B cell (primary cell): ENCODE results near the gene MSH5. TPM values are rescaled to one million over a fixed set of nuclear protein-coding genes. Genes with fewer than 3 reads are reported as not detected.

Source experiments
- ATAC-seq: fragments of 200-7000 bp; cut with Tn5 transposase; one replicate; pipeline ENCODE4 v1.10.0; 2021; ENCODE audit warnings: low read depth, mild to moderate bottlenecking, moderate number of reproducible peaks, moderate library complexity
- CTCF ChIA-PET: fragments of 350-600 bp; sonication (Branson Sonifier 250); formaldehyde crosslinking; loops from one replicate; lab custom pipeline; 2021; ENCODE audit warnings: antibody characterized with exemption, inconsistent platforms; lab: Charles Lee
- POLR2A ChIA-PET: fragments of 350-600 bp; sonication (Branson Sonifier 250); formaldehyde crosslinking; loops from one replicate; lab custom pipeline; 2021; ENCODE audit warnings: antibody characterized with exemption; lab: Charles Lee
- DNase-seq: peaks from one replicate; pipeline ENCODE4 v3.0.0; 2013
- H2AFZ ChIP-seq: 2 replicates; pipeline ENCODE4 v1.6.1; 2012; ENCODE audit warnings: mild to moderate bottlenecking, low read depth, low read length; ENCODE audit not compliant: insufficient read depth, poor library complexity, severe bottlenecking
- H3K27ac ChIP-seq, 2 donors: 1 replicate in 1 of 2; 2 replicates in 1 of 2; pipeline ENCODE4 v1.5.1; 2012 to 2013; ENCODE audit warnings: low read length in 2 of 2, mild to moderate bottlenecking in 2 of 2, moderate library complexity in 1 of 2
- H3K27me3 ChIP-seq, 4 experiments: fragments of 200-600 bp in 1 of 4; sonication (generic) in 1 of 4; replicated peaks in 1 of 4; 1 replicate in 2 of 4; 2 replicates in 2 of 4; pipeline versions ENCODE4 v1.6.1 to v1.7.0; 2013 to 2016; ENCODE audit warnings: low read length in 3 of 4, mild to moderate bottlenecking in 2 of 4, mixed read lengths in 1 of 4, moderate library complexity in 1 of 4; ENCODE audit not compliant: insufficient read depth in 4 of 4, control insufficient read depth in 3 of 4; ENCODE audit errors: control extremely low read depth in 1 of 4
- H3K36me3 ChIP-seq, 2 experiments: replicated peaks in 1 of 2; 1 replicate in 1 of 2; 2 replicates in 1 of 2; pipeline versions ENCODE4 v1.6.1 to v1.7.1; 2013; ENCODE audit warnings: low read length in 1 of 2; ENCODE audit not compliant: insufficient read depth in 2 of 2, control insufficient read depth in 1 of 2; ENCODE audit errors: control extremely low read depth in 1 of 2, extremely low read depth in 1 of 2
- H3K4me1 ChIP-seq, 2 donors: fragments of 200-600 bp in 1 of 2; sonication (generic) in 1 of 2; 1 replicate in 1 of 2; 2 replicates in 1 of 2; pipeline versions ENCODE4 v1.5.1 to v1.6.1; 2013 to 2017; ENCODE audit warnings: low read length in 2 of 2; ENCODE audit not compliant: control insufficient read depth in 2 of 2, insufficient read depth in 2 of 2
- H3K4me2 ChIP-seq: replicated peaks from 2 replicates; pipeline ENCODE3; 2012; ENCODE audit warnings: mild to moderate bottlenecking, low read depth, low read length; ENCODE audit not compliant: poor library complexity, severe bottlenecking
- H3K4me3 ChIP-seq, 5 experiments: fragments of 200-600 bp in 1 of 5; sonication (generic) in 1 of 5; 1 replicate in 3 of 5; 2 replicates in 2 of 5; pipeline versions ENCODE4 v1.5.1 to v1.7.0; 2011 to 2016; ENCODE audit warnings: low read length in 4 of 5, mild to moderate bottlenecking in 4 of 5, low read depth in 2 of 5, control low read depth in 1 of 5, moderate library complexity in 1 of 5; ENCODE audit not compliant: insufficient read depth in 1 of 5; ENCODE audit errors: control extremely low read depth in 1 of 5, extremely low read depth in 1 of 5
- H3K79me2 ChIP-seq: fragments of 200-600 bp; sonication (generic); one replicate; pipeline ENCODE4 v1.6.0; 2016; ENCODE audit warnings: low read length; ENCODE audit not compliant: control insufficient read depth, insufficient read depth
- H3K9ac ChIP-seq: fragments of 200-600 bp; sonication (generic); 2 replicates; pipeline ENCODE4 v1.6.1; 2017; ENCODE audit warnings: mild to moderate bottlenecking, low read length, moderate library complexity
- H3K9me3 ChIP-seq, 3 donors: one replicate each; pipeline versions ENCODE4 v1.6.1 to v1.7.1; 2013; ENCODE audit warnings: low read length in 2 of 3; ENCODE audit not compliant: control insufficient read depth in 2 of 3, insufficient read depth in 1 of 3; ENCODE audit errors: control extremely low read depth in 1 of 3
- H4K20me1 ChIP-seq: 2 replicates; pipeline ENCODE4 v1.6.0; 2012; ENCODE audit warnings: mild to moderate bottlenecking, low read length; ENCODE audit not compliant: insufficient read depth, control insufficient read depth, poor library complexity, severe bottlenecking
- H3K27ac Mint-ChIP-seq: one replicate; pipeline ENCODE4 v1.8.0; 2021; ENCODE audit warnings: mixed read lengths
- H3K27me3 Mint-ChIP-seq: one replicate; pipeline ENCODE4 v1.8.0; 2021; ENCODE audit warnings: mixed read lengths
- H3K4me1 Mint-ChIP-seq: one replicate; pipeline ENCODE4 v1.8.0; 2021; ENCODE audit warnings: mixed read lengths
- H3K4me3 Mint-ChIP-seq: one replicate; pipeline ENCODE4 v1.8.0; 2021; ENCODE audit warnings: mixed read lengths
- H3K9me3 Mint-ChIP-seq: one replicate; pipeline ENCODE4 v1.8.0; 2022; ENCODE audit warnings: mixed read lengths; ENCODE audit not compliant: insufficient read depth
- CTCF ChIP-seq: fragments of 200-600 bp; IDR thresholded peaks from one replicate; pipeline ENCODE4 v1.8.0; 2022; ENCODE audit warnings: antibody characterized with exemption, mild to moderate bottlenecking
- EZH2 ChIP-seq: IDR thresholded peaks from 2 replicates; pipeline ENCODE4 v1.6.1; 2012; ENCODE audit warnings: borderline replicate concordance, low read depth, mild to moderate bottlenecking, moderate library complexity, low read length; ENCODE audit not compliant: insufficient read depth, poor library complexity, severe bottlenecking
- WGBS: methylation state at CpG from one replicate; pipeline ENCODE4 v1.1.5; 2013; ENCODE audit warnings: missing lambda C conversion rate; ENCODE audit not compliant: insufficient coverage; 5-methylcytosine and 5-hydroxymethylcytosine counted together
- intact Hi-C: fragments of 100-400 bp; cut with micrococcal nuclease; formaldehyde crosslinking; loops from one replicate; pipeline ENCODE4 v1.10.0; 2022
- polyA plus RNA-seq: library from polyadenylated mRNA; depleted of rRNA; stranded (reverse); fragments of >200 nt; gene quantifications from 2 replicates; pipeline ENCODE4 v1.2.3, GENCODE V29; 2012
- small RNA-seq: library from RNA; depleted of rRNA; stranded (forward); fragments of <200 nt; gene quantifications from one replicate; pipeline ENCODE3, GENCODE V24; 2012; ENCODE audit warnings: low replicate concordance, low read depth; ENCODE audit not compliant: insufficient read length
- total RNA-seq, 2 donors: library from RNA; stranded (reverse); fragments of 120-200 nt in 1 of 2; gene quantifications; 1 replicate in 1 of 2; 2 replicates in 1 of 2; pipeline versions ENCODE4 v1.2.3 to v1.2.4, GENCODE V29; 2013 to 2022

MSH5 gene
- total and polyA plus RNA-seq, 2 donors (not counting 1 experiment from before 2014, with no cell fraction given): 49.9 to 51.6 TPM

DNA sequence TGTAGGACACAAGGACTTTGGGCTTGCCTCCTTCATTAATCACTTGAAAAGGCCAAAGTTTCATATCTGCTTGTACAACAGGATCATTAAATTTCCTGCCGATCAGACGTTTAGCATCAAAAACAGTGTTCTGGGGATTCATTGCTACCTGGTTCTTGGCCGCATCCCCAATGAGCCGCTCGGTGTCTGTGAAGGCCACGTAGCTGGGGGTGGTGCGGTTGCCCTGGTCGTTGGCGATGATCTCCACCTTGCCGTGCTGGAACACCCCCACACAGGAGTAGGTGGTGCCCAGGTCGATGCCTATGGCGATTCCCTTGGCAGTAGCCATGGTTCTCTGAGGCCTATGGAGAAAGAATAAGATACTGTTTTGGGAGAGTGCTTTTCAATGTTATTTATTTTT is 71.8 kb downstream of the MSH5 start:
- Histone ChIP-seq H3K9me3 (no peaks in the 10 kb centered on the region), H3K4me3 (no peak overlapping the region), H4K20me1 (no peaks in the 10 kb centered on the region), H3K27ac (no peak overlapping the region), H3K9ac (no peak overlapping the region), H3K36me3 (no peaks in the 10 kb centered on the region), H3K4me1 (peaks cover 7 to 21% of the 10 kb centered on the region in 2 donors), H3K4me2 (no peak overlapping the region), H3K27me3 (no peaks in the 10 kb centered on the region), H2AFZ (no peak overlapping the region), H3K79me2 (peaks cover 22% of the 10 kb centered on the region)
- DNase-seq (no peak), ATAC-seq (no peak)
- H3K4me1 Mint-ChIP-seq: peaks cover 19% of the 10 kb centered on the region
- intact Hi-C loops: no loop called here
- H3K9me3 Mint-ChIP-seq: no peaks in the 10 kb centered on the region
- TF ChIP-seq CTCF (no peak), EZH2 (no peak)
- no peak overlapping the region for H3K27ac Mint-ChIP-seq
- no peaks in the 10 kb centered on the region for H3K27me3 Mint-ChIP-seq
- ChIA-PET POLR2A (interaction anchor here (0.6 kb wide), 1 partner anchor 73 kb away, joined by 4 read pairs; no protein-coding TSS in a partner anchor), CTCF (interaction anchor here (1.2 kb wide), 1 partner anchor 19 kb away, joined by 5 read pairs; no protein-coding TSS in a partner anchor)
- WGBS: 100% methylated on average over 11 of the region's 12 CpGs
- no peak overlapping the region for H3K4me3 Mint-ChIP-seq

Small RNA genes within 50 kb of the gene (small RNA-seq; reads per million reads assigned to genes)
- gene LY6G6D (not detected), gene MIR4646 (not detected), gene MSH5-SAPCD1 (not detected), gene RF00019 (not detected), gene RNU6-850P (not detected), gene SAPCD1 (not detected)

Other genes with a start within 250 kb of the MSH5 start
Only the 30 nearest of the 43 such genes appear.
- gene LTB, start 157.6 kb upstream of the MSH5 start, total RNA-seq: 473 and 488 TPM in 2 replicates
- gene LTB, start 157.6 kb upstream of the MSH5 start, polyA plus RNA-seq: 832 and 938 TPM in 2 replicates
- 7.4 and 9.5 TPM in 2 replicates for gene LST1, start 153.7 kb upstream of the MSH5 start, total RNA-seq
- 29.4 and 30.5 TPM in 2 replicates for gene LST1, start 153.7 kb upstream of the MSH5 start, polyA plus RNA-seq
- 24.7 and 28.5 TPM in 2 replicates for gene NCR3, start 147.0 kb upstream of the MSH5 start, total RNA-seq
- gene NCR3, start 147.0 kb upstream of the MSH5 start, polyA plus RNA-seq: 52.2 and 52.5 TPM in 2 replicates
- 1.3 and 1.5 TPM in 2 replicates for gene AIF1, start 124.8 kb upstream of the MSH5 start, total RNA-seq
- gene AIF1, start 124.8 kb upstream of the MSH5 start, polyA plus RNA-seq: 4.7 and 7.5 TPM in 2 replicates
- 265 and 278 TPM in 2 replicates for gene PRRC2A, start 119.3 kb upstream of the MSH5 start, total RNA-seq
- 152 and 153 TPM in 2 replicates for gene PRRC2A, start 119.3 kb upstream of the MSH5 start, polyA plus RNA-seq
- 345 and 348 TPM in 2 replicates for gene BAG6, start 87.3 kb upstream of the MSH5 start, total RNA-seq
- gene BAG6, start 87.3 kb upstream of the MSH5 start, polyA plus RNA-seq: 252 and 276 TPM in 2 replicates
- 2.6 and 3.6 TPM in 2 replicates for gene APOM, start 84.1 kb upstream of the MSH5 start, total RNA-seq
- gene APOM, start 84.1 kb upstream of the MSH5 start, polyA plus RNA-seq: 11.6 and 11.9 TPM in 2 replicates
- gene C6orf47, start 79.2 kb upstream of the MSH5 start, total RNA-seq: 34.0 and 35.1 TPM in 2 replicates
- gene C6orf47, start 79.2 kb upstream of the MSH5 start, polyA plus RNA-seq: 5.8 and 7.6 TPM in 2 replicates
- gene GPANK1, start 75.0 kb upstream of the MSH5 start, total RNA-seq: 24.2 and 24.3 TPM in 2 replicates
- gene GPANK1, start 75.0 kb upstream of the MSH5 start, polyA plus RNA-seq: 18.3 and 22.6 TPM in 2 replicates
- gene CSNK2B, start 73.9 kb upstream of the MSH5 start, total RNA-seq: 141 and 146 TPM in 2 replicates
- 124 and 142 TPM in 2 replicates for gene CSNK2B, start 73.9 kb upstream of the MSH5 start, polyA plus RNA-seq
- 42.3 and 44.2 TPM in 2 replicates for gene LY6G5B, start 70.0 kb upstream of the MSH5 start, total RNA-seq
- gene LY6G5B, start 70.0 kb upstream of the MSH5 start, polyA plus RNA-seq: 25.2 and 28.4 TPM in 2 replicates
- 0.76 and 2.1 TPM in 2 replicates for gene LY6G5C, start 58.9 kb upstream of the MSH5 start, total RNA-seq
- 0.40 and 3.4 TPM in 2 replicates for gene LY6G5C, start 58.9 kb upstream of the MSH5 start, polyA plus RNA-seq
- gene ABHD16A, start 36.7 kb upstream of the MSH5 start, total RNA-seq: 78.3 and 90.3 TPM in 2 replicates
- 97.5 and 97.6 TPM in 2 replicates for gene ABHD16A, start 36.7 kb upstream of the MSH5 start, polyA plus RNA-seq
- gene LY6G6F, start 33.1 kb upstream of the MSH5 start, total RNA-seq: not detected in 2 replicates
- 0.32 TPM in 1 of 2 replicates, not detected in the other for gene LY6G6F, start 33.1 kb upstream of the MSH5 start, polyA plus RNA-seq
- gene LY6G6D, start 24.7 kb upstream of the MSH5 start, total RNA-seq: not detected in 2 replicates
- not detected in 2 replicates for gene LY6G6D, start 24.7 kb upstream of the MSH5 start, polyA plus RNA-seq
- gene LY6G6C, start 18.3 kb upstream of the MSH5 start, total RNA-seq: not detected in 2 replicates
- gene LY6G6C, start 18.3 kb upstream of the MSH5 start, polyA plus RNA-seq: 0.13 and 0.30 TPM in 2 replicates
- gene MPIG6B, start 16.6 kb upstream of the MSH5 start, total RNA-seq: 0.24 and 0.54 TPM in 2 replicates
- gene MPIG6B, start 16.6 kb upstream of the MSH5 start, polyA plus RNA-seq: 1.6 and 4.8 TPM in 2 replicates
- gene DDAH2, start 10.7 kb upstream of the MSH5 start, total RNA-seq: 51.1 and 59.2 TPM in 2 replicates
- gene DDAH2, start 10.7 kb upstream of the MSH5 start, polyA plus RNA-seq: 64.7 and 87.2 TPM in 2 replicates
- 216 and 221 TPM in 2 replicates for gene CLIC1, start 3.5 kb upstream of the MSH5 start, total RNA-seq
- 178 and 290 TPM in 2 replicates for gene CLIC1, start 3.5 kb upstream of the MSH5 start, polyA plus RNA-seq
- gene SAPCD1, start 22.7 kb downstream of the MSH5 start, total RNA-seq: 11.1 and 12.9 TPM in 2 replicates
- 12.9 and 21.5 TPM in 2 replicates for gene SAPCD1, start 22.7 kb downstream of the MSH5 start, polyA plus RNA-seq
- 5.2 and 5.6 TPM in 2 replicates for gene VWA7, start 37.3 kb downstream of the MSH5 start, total RNA-seq
- 3.2 and 6.0 TPM in 2 replicates for gene VWA7, start 37.3 kb downstream of the MSH5 start, polyA plus RNA-seq
- 47.4 and 52.3 TPM in 2 replicates for gene VARS1, start 55.7 kb downstream of the MSH5 start, total RNA-seq
- gene VARS1, start 55.7 kb downstream of the MSH5 start, polyA plus RNA-seq: 54.8 and 66.8 TPM in 2 replicates
- gene LSM2, start 67.0 kb downstream of the MSH5 start, total RNA-seq: 45.3 and 52.4 TPM in 2 replicates
- gene LSM2, start 67.0 kb downstream of the MSH5 start, polyA plus RNA-seq: 37.7 and 57.4 TPM in 2 replicates
- gene HSPA1L, start 75.3 kb downstream of the MSH5 start, total RNA-seq: 2.0 and 2.4 TPM in 2 replicates
- gene HSPA1L, start 75.3 kb downstream of the MSH5 start, polyA plus RNA-seq: 0.49 and 0.81 TPM in 2 replicates
- 58.8 and 61.2 TPM in 2 replicates for gene HSPA1A, start 75.5 kb downstream of the MSH5 start, total RNA-seq
- gene HSPA1A, start 75.5 kb downstream of the MSH5 start, polyA plus RNA-seq: 63.3 and 129 TPM in 2 replicates
- 79.2 and 89.9 TPM in 2 replicates for gene HSPA1B, start 87.7 kb downstream of the MSH5 start, total RNA-seq
- gene HSPA1B, start 87.7 kb downstream of the MSH5 start, polyA plus RNA-seq: 86.8 and 145 TPM in 2 replicates
- gene NEU1, start 122.8 kb downstream of the MSH5 start, total RNA-seq: 25.3 and 26.0 TPM in 2 replicates
- 35.1 and 47.2 TPM in 2 replicates for gene NEU1, start 122.8 kb downstream of the MSH5 start, polyA plus RNA-seq
- not detected in 2 replicates for gene SLC44A4, start 139.0 kb downstream of the MSH5 start, total RNA-seq
- gene SLC44A4, start 139.0 kb downstream of the MSH5 start, polyA plus RNA-seq: not detected in 2 replicates
- gene EHMT2, start 157.7 kb downstream of the MSH5 start, total RNA-seq: 86.1 and 87.4 TPM in 2 replicates
- gene EHMT2, start 157.7 kb downstream of the MSH5 start, polyA plus RNA-seq: 96.4 and 108 TPM in 2 replicates
- gene ZBTB12, start 162.1 kb downstream of the MSH5 start, total RNA-seq: 8.1 and 8.9 TPM in 2 replicates
- gene ZBTB12, start 162.1 kb downstream of the MSH5 start, polyA plus RNA-seq: 1.2 and 1.4 TPM in 2 replicates